NCI-H2171 treated with DMSO at 0.1 percent for 48 hours (cell line): ENCODE data around the gene LTBP3.

Source experiments
- DNase-seq: peaks from one replicate; lab custom pipeline; 2025; lab: John Stamatoyannopoulos, UW

Gene LTBP3

GRCh38 chr11:65558002-65558929, at the start of gene LTBP3:
Gene LTBP3 (minus strand): TSS chr11:65558359. CDS start chr11:65557959, 400 bp downstream.
- peak; percentile 67 for DNase-seq

DNA sequence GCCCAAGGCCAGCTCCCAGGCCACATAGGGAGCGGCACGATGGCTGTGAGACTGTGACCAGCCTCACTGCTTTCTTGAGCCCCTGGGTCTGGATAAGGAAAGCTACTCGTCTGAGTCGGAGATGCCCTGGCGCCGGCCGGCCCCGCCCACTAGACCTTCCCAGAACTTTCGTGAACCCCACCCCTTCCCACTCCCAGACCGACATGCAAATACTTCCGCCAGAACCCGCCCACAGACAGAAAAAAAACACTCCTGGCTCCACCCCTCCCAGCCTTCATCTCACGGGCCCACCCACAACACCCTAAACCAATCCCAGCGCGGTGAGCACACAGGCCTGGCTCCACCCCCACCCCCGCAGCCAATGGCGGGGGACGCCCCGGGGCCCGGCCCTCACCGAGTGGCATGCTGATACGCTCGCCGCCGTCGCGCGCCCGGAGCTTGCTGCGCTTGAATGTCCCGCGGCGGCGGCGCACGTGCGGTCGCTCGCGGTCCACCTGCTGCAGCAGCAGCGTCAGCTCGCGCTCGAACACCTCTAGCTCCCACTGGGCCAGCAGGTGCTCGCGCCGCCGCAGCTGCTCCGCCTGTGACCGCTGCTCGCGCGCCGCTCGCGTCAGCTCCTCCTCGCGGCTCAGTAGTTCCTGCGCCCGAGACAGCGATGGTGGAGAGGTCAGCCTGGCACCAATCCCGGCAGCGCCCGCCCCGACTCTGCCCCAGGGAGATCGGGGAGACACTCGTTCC, 48.9 kb upstream of the LTBP3 start:
- no peak for DNase-seq

GRCh38 chr11:65604258-65604657, 46.1 kb upstream of the LTBP3 start:
- DNase-seq = no peak

GRCh38 chr11:65599955-65600246, 41.7 kb upstream of the LTBP3 start:
- no peak for DNase-seq

DNA sequence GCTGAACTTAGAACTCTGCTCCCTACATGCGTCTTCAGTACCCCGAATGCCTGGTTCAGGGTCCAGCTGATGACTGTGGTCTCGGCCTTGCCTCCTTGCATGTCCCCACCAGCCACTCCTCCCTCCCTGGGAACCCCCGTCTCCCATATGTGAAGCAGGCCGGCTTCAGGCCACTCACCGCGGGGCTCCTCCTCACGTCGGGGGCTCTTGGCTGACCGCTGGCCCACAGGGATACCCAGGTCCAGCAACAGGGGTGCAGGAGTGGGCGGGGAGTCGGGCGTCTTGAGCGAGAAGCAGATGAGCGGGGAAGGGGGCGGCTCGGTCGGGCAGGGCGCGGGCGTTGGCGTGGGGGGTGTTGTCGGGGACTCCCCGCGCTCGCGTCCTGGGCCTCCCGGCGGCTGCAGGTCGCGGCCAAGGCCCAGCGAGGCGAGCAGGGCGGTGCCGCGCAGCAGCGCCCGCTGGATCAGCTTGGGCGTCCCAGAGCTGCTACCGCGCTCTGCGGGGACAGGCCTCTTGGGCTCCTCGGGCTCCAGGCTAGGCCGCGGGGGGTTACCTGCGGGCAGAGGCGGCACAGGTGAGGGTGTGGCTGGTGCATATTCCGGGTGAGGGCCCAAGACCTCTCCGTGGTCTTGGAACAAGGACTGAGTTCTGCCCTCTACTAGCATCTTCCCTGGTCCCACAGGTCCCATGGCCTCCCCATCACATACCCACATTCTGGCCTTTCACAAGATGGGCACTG, 41.2 kb upstream of the LTBP3 start:
- DNase-seq = no peak

DNA sequence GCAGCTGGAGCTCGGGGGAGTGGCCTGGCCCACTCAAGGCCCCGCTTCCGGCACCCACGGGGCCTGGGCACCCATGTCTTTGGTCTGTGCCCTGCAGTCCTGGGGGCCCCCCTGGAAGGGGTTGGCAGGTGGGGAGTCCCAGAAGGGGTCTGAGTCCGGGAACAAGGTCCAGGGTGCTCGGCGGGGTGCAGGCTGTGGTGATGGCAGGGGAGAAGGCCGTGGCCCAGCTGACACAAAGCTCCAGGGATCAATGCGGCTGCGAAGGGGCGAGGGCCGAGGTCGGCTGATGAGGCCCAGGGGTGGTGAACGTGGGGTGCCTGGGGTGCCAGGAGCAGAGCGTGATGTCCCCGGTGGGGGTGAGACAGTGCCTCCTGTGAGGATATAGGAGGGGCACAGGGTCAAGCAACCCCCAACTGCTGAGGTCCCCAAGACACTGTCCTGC, 40.1 kb upstream of the LTBP3 start:
- no peak for DNase-seq

DNA sequence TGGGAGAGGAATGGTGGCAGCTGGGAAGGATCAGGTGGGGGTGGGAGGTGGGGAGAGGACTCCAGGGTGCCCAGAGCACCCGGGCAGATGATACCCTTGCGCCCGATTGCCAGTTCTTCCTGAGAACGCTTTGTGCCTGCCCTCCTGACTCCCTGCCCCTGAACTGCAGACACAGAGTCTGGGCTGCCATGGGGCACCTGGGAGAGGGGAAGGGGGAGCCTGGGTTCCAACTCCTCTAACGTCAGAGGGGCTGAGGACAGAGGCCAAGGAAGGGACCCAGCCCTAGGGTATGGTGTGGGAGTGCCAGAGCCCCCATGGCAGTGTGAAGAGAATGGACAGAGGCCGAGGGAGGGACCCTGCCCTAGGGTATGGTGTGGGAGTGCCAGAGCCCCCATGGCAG, 38.4 kb upstream of the LTBP3 start:
- no peak for DNase-seq

GRCh38 chr11:65595543-65596281, 37.6 kb upstream of the LTBP3 start, which contains the start of gene KCNK7:
Gene KCNK7 (minus strand): TSS chr11:65595800. CDS start chr11:65595772, 28 bp downstream.
- no peak for DNase-seq

GRCh38 chr11:65595131-65595530, 37.0 kb upstream of the LTBP3 start:
- no peak for DNase-seq

GRCh38 chr11:65593518-65594414, 35.6 kb upstream of the LTBP3 start:
- DNase-seq = no peak

- DNase-seq = peak; percentile 64
Measured at GRCh38 chr11:65592858-65593517, 34.8 kb upstream of the LTBP3 start.

DNA sequence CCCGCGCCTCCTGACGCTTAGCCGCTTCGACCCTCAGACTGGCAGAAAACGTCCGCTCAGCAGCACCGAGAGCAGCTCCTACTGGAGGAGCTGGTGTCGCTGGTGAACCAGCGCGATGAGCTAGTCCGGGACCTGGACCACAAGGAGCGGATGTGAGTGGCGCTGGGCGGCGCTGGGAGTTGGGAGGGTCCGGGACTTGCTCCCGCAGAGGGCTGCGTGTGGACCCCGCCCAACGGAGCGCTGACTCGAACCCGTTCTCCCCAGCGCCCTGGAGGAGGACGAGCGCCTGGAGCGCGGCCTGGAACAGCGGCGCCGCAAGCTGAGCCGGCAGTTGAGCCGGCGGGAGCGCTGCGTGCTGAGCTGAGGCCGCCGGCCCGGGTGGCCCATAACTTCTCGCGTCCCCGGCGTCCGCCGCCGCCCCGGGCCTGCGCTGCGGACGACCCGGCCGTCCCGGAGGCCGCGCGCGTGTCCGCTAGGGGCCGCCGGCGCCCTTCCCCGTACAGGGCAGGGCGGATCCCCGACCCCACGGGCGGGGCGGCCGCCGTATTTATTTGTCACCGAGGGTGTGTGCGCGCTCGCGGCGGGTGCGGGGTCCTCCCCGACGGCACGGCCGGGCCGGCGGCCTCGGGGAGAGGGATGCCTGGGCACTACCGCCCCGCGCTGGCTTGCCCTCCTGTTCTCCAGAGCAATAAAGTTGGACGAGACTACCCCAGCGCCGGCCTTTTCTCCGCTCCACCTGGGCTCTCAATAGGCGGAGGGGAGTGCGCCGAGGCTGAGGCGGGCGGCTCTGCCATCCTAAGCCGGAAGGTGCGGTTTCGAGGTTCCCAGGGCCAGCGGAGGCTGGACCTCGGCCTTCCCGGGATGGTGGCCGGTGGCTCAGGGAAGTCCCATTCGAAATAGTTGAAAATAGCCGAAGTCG, 34.0 kb upstream of the LTBP3 start:
- DNase-seq = no peak

- peak; percentile 62 for DNase-seq
Measured at GRCh38 chr11:65590240-65590738, 32.1 kb upstream of the LTBP3 start.

- no peak for DNase-seq
Measured at GRCh38 chr11:65589444-65590239, 31.5 kb upstream of the LTBP3 start.

DNA sequence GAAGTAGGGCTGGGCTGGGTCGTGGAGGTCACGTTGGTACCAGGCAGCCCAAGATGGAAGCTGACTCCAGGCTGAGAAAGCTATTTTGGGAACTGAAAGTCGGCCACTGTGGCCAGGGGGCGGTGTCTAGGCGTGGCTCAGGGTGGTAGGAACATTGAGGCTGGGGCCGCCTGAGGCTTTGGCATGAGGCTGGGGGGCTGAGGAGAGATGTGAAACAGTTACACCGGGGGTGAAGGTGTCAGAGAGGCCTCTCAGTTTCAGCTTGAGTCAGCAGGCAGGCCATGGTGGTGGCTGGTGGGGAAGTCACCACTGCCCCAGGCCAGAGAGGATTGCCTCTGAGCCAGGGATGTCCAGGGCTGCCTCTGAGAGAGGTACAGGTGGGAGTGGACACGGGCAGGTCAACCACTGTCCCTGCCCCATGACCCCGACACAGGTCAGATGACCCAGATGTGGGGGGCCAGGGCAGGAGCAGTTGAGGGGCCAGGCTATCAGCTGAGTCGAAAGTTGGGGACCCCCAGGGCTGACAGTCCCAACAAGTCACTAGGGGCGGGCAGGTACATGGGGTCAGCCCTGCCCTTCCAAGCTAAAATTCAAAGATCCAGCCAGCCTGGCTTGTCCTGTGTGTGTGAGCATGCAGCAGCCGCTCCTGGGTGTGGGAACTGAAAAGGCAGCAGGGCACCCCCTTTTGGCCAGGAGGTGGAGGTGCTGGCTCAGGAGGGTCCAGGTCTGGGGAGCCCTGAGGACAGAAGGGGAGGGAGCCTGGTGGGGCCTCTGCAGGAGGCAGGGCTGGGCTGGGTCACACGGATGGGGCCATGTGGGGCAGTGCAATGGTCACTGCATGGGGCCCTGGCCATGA, 30.3 kb upstream of the LTBP3 start:
- peak; percentile 20 for DNase-seq

GRCh38 chr11:65586676-65587075, 28.5 kb upstream of the LTBP3 start:
- DNase-seq = no peak

GRCh38 chr11:65586247-65586630, 28.1 kb upstream of the LTBP3 start:
- no peak for DNase-seq
